Measurements from ENCODE around the gene RHOG.

Gene RHOG

DNA sequence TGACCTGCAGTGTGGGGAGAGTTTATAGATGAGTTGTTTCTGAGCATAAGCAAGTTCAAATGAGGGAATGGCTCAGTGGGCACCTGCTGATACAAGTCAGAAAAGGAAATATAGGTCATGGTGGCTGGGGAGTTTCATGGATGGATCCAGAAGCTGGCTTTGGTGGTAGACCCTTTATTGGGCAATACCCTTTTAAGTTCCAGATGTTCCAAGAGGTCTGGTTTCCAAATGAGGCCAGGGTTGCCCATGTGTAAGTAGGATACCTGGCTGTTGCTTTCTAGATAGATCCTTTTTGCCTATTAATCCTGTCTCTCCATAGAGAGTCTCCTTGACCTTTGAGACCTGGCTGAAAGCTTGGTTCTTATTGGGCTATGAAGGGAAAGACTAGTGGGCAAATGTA, 16.9 kb upstream of the RHOG start:
- DNase-seq, result no peak

- no peak for DNase-seq
Observed at GRCh38 chr11:3856856-3857553, 16.2 kb upstream of the RHOG start.

GRCh38 chr11:3855808-3856491, 15.2 kb upstream of the RHOG start:
- DNase-seq, result no peak

GRCh38 chr11:3854977-3855807, 14.4 kb upstream of the RHOG start, which contains the start of gene STIM1:
STIM1 (plus strand) TSS chr11:3855664; CDS start chr11:3856271, 607 bp downstream.
- DNase-seq, result peak; percentile 98

GRCh38 chr11:3854660-3854976, 13.9 kb upstream of the RHOG start:
- no peak for DNase-seq

DNA sequence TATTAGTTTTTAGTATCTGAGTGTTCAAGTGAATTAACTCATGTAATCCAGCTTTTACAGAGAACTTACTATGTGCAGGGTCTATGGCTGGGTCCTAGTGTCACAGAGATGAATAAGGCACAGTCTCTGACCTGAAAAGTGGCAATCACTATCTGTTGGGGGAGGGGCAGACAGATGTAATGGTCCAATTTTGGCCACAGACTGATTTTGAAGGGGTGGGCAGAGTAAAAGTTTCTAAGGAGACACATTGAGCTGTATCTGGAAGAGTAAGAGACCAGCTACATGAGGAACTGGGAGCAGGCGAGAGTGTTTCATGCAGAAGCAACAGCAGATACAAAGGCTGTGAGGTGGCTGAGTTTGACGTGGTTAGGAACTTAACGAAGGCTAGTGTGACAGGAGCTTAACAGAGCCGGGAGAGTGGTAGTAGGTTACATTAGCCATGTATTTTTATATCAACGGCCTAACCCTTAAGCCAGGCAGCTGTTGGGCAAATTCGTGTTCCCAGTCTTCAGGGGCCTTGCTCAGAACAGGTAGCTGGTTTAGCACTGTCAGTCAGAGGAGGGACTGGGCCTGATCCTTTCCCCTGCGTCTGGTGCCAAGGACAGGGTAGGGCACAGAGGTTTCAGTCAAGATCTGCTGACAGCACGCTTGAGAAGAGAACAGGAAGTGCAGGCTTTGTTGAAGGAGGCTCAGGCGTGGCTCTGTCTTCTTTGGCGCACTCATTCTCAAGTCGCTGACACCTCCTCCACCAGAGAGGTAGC, 13.3 kb upstream of the RHOG start:
- no peak for DNase-seq

DNA sequence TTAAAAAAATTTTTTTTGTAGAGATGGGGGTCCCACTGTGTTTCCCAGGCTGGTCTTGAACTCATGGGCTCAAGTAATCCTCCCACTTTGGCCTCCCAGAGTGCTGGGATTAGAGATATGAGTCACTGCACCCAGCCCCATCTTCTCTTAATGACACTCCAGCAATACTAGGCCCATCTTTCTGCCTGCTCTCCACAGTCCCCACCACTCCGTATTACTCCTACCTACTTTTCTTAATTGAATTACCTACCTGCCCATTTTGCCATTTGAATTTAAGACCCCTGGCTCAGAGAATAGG, 12.7 kb upstream of the RHOG start:
- DNase-seq, result no peak

- DNase-seq, result peak; percentile 62
Observed at GRCh38 chr11:3849297-3849874, 8.6 kb upstream of the RHOG start.

- DNase-seq, result no peak
Observed at GRCh38 chr11:3845670-3846069, 4.9 kb upstream of the RHOG start.

DNA sequence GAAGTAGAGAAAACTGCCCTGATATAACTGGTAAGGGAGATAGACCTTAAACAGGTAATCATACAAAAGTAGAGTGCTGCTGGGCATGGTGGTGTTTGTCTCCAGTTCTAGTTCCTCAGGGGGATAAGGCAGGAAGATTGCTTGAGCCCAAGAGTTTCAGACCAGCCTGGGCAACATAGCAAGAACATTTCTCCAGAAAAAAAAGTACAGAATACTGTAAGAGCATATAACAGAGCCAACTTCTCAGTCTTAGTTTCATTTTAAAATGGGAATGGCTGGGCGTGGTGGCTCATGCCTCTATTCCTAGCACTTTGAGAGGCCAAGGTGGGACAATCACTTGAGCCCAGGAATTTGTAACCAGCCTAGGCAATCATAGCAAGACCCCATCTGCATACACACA, 4.5 kb upstream of the RHOG start:
- DNase-seq, result no peak

DNA sequence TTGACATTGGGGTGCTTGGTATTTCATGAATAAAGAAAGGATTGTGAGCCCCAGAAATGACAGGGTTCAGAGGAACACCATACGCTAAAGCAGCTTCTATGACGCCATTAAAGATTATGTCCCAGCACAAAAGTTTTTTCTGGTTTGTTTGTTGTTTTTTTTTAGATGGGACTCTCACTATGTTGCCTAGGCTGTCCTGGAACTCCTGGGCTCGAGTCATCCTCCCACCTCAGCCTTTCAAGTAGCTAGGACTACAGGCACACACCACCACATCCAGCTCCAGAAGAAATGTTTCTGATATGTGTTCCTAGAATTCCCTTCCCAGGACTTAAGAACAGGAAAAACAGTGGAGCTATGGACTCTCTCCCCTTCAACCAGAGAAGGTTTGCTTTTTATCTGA, 2.6 kb upstream of the RHOG start:
- DNase-seq, result no peak

DNA sequence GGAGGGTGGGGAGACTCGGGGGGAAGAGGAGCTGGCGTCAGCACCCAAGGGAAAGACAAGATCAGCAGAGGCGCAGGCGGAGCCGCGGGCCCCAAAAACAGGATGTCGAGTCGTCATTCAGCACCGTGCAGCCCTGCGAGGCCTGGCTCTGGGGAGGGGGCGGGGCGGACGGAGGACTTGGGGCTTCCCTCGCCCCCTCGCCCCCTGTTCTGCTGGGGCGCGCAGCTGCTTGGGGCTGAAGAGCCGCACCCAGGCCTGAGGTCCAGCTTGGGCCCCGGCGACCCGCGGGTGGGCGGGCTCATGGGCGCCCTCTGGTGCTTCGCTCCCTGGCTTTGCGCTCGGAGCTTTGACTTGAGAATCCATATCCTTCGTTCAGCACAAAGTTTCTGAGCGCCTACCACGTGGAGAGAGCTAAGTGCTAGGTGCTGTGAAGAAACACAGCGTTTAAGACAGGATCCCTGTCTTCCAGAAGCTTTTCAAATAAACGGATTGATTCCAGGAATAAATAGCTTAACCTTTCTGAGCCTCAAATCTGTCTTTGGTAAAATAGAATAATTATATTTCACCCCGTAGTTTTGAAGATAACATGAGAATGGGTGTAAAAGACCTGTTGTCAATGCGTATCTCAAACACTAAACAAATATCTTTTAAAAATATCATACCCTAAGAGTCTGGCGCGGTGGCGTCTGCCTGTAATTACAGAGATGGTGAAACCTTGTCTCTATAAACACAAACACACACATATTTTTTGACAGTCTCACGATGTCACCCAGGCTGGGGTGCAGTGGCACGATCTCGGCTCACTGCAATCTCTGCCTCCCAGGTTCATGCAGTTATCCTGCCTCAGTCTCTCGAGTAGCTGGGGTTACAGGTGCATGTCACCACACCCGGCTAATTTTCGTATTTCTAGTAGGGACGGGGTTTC, 929 bp upstream of the RHOG start:
- DNase-seq, result peak; percentile 88

DNA sequence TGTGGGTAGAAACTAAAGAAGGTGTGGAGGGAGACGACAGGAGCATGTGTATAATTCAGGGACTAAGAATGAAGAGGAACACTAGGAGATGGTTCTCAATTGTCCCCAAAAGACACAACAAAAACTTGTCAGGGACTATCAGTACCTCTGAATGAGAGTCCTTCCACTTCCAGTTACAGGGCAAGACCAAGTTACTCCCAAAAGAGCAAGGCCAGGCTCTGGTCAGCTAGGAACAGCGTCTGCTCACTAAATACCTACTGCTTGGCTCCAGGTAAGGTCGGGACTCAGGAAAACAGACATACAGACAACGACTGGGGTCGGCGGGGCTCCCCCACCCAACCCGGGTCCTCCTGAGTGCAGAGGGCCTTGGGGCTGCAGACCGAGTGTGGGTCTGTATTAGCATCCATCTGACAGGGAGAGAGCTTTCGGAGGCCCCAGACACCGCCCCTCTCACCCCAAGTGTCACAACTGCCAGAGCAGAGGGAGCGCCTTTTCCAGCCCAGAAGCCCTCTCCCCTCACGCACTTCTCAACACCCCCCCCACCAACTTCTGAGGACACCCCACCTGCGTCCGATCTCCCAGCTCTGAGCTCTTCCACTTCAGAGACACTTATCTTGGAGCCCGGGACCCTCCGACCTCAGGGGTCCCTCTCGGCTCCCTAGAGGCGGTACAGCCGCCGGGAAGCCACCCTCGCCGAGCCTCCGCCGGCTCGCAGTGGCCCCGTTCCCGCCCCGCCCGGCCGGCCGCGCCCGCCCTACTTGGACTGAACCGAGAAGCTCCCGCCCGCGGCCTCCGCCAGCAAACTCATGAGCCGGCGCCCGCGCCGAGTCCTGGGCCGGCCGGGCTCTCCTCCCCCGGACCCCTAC, 522 bp downstream of the RHOG start:
- DNase-seq, result no peak

DNA sequence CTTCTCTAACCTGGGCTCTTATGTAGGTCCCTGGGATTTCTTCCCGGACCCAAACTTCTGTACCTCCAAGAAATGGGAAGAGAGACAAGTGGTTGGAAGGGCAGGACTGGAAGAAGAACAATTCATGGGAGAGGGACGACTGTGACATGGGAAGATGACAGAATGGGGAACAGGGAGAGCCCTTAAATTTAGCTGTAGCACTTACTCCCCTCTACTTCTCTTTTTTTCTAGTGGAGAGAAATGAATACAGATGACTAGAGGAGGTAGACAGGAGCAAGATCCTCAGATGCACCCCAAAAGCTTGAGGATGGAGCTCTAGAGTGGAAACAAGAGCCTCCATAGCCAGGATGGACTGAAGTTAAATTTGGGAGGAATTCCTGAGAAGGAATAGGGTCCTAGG, 2.3 kb downstream of the RHOG start:
- no peak for DNase-seq

DNA sequence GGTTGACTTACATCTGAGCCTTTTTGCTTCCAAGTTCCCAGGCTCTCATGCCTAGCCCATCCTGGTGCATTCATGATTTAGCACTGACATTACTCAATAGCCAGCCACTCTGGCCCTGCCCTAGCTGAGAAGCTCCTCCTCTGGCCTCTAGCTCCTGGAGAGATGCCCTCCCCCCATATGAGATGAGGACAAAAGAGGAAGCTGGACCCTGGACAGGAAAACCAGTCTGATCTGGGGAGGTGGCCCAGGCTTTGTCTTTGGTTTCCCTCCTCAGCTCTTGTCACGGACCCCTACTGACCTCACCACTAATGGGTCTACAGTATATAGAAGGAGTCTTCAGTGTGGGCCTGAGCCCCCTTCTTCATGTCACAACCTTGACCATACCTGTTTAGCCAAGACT, 3.0 kb downstream of the RHOG start:
- no peak for DNase-seq

DNA sequence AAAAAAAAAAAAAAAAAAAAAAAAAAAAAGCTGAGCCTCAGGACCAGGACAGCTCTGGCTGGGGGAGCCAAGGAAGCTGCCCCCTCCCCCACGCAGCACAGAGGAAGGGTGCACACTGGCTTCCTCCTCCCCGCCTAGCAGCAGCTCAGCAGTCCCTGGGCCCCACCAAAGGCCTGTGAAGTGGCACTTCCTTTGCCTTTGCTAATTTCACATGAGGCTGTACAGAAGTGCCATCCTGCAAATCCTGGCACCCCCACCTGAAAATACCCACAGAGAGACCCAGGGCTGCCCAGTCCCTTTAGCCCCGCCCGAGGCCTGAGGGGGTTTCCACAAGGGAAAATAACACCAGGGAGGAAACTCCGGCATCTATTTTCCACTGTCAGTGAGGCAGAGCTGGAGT, 3.9 kb downstream of the RHOG start:
- no peak for DNase-seq

DNA sequence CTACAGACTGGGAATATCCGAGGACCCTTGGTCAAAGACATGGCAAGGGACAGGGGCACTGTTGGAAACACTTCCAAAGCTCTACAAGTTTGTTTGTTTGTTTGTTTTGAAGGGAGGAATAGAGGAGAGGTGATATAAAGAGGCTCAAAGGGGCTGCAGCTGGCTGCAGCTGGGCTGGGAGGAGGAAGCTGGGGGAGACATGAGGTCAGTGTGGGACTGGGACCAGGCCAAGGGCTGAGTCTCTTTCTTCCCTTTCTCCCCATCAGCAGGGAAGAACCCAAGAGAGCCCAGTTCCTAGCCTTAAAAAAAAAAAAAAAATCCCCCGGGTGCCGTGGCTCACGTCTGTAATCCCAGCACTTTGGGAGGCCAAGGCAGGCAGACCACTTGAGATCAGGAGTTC, 5.0 kb downstream of the RHOG start:
- no peak for DNase-seq

GRCh38 chr11:3834664-3835461, 5.9 kb downstream of the RHOG start:
- no peak for DNase-seq

DNA sequence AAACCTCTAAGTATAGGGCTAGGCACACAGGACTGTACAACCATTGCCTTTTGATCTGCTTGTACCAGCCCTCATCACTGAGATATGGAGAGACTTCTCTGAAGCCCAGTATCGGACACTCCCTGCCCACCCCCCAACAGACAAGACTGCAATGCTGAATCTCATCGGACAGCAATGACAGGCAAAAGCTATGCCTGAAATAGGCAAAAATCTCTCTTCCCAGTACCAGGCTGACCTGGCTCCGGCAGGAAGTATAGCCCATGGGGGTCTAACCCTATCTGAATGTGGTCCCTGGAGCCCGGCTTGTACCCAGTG, 6.5 kb downstream of the RHOG start:
- no peak for DNase-seq

DNA sequence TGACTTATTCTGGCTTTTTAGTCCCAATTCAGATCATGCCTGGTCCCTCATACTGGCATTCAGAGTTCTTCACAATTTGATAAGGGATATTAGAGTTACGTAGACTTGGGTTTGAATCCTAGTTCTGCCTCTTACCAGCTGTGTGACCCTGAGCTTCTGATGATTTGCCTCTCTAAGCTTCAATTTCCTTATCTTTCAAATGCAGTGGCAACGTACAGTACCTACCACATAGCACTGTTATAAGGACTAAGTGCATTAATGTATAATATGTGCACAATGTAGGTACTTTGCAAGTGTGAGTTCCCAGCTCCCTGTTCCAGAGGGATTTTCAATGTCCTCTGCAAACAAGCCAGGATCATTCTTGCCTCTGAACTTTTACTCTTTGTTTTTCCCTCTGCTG, 7.3 kb downstream of the RHOG start:
- DNase-seq, result no peak
